RWPE1 (cell line): ENCODE measurements around the gene UBAP1L.

Experiments
- CTCF ChIA-PET: fragments of 350-600 bp; sonication (Branson Sonifier 250); formaldehyde crosslinking; extraction: SDS; loops from one replicate; lab custom pipeline; 2021; lab: Yijun Ruan, JAX
- POLR2A ChIA-PET: fragments of 400-600 bp; formaldehyde crosslinking; extraction: SDS; loops from one replicate; lab custom pipeline; 2020; ENCODE audit warnings: antibody characterized with exemption; ENCODE audit not compliant: low non-redundant PET; lab: Yijun Ruan, JAX
- DNase-seq: peaks from one replicate; pipeline ENCODE4 v3.0.0; 2012; ENCODE audit warnings: low spot score
- H3K27ac ChIP-seq: fragments of 450-650 bp; 2 replicates; pipeline ENCODE4 v1.5.1; 2017
- CTCF ChIP-seq: fragments of 450-650 bp; conservative IDR thresholded peaks from 2 replicates; pipeline ENCODE4 v1.5.1; 2017; ENCODE audit warnings: low read depth, mild to moderate bottlenecking

The UBAP1L gene

GRCh38 chr15:65071381-65071811 lies 43.6 kb downstream of the UBAP1L start:
- H3K27ac ChIP-seq, result no peak overlapping the region
- ChIA-PET CTCF (interaction anchor here (0.7 kb wide), 1 partner anchor 646 kb away, joined by 3 read pairs; no protein-coding TSS in a partner anchor), POLR2A (no interaction called here)
- no peak for DNase-seq
- TF ChIP-seq CTCF, result no peak

GRCh38 chr15:65069779-65070546 lies 45.0 kb downstream of the UBAP1L start:
- DNase-seq, result no peak
- no peak for TF ChIP-seq CTCF
- ChIA-PET POLR2A (interaction anchor here (0.6 kb wide), 2 partner anchors 9 to 124 kb away, joined by 3 read pairs; no protein-coding TSS in a partner anchor), CTCF (interaction anchor here (1.2 kb wide), 1 partner anchor 36 kb away, joined by 5 read pairs; no protein-coding TSS in a partner anchor)
- H3K27ac ChIP-seq, result no peak overlapping the region

- TF ChIP-seq CTCF, result no peak
- no peak overlapping the region for H3K27ac ChIP-seq
- DNase-seq, result no peak
- CTCF ChIA-PET, result interaction anchor here (1.2 kb wide), 1 partner anchor 35 kb away, joined by 5 read pairs; no protein-coding TSS in a partner anchor
- POLR2A ChIA-PET, result interaction anchor here (0.6 kb wide), 1 partner anchor 8 kb away, joined by 3 read pairs; no protein-coding TSS in a partner anchor
Measured at GRCh38 chr15:65069179-65069578, 45.8 kb downstream of the UBAP1L start.

- POLR2A ChIA-PET, result no interaction called here
- H3K27ac ChIP-seq, result no peak overlapping the region
- CTCF ChIA-PET, result interaction anchor here (1.0 kb wide), 1 partner anchor 17 kb away, joined by 3 read pairs; no protein-coding TSS in a partner anchor
- TF ChIP-seq CTCF, result no peak
- no peak for DNase-seq
Measured at GRCh38 chr15:65068403-65068788, 46.6 kb downstream of the UBAP1L start.

- ChIA-PET POLR2A (no interaction called here), CTCF (interaction anchor here (1.0 kb wide), 1 partner anchor 17 kb away, joined by 3 read pairs; no protein-coding TSS in a partner anchor)
- no peak for DNase-seq
- no peak within 1 kb of the TSS for H3K27ac ChIP-seq
- no peak for TF ChIP-seq CTCF
Measured at GRCh38 chr15:65067645-65068402, 47.2 kb downstream of the UBAP1L start, which contains the start of gene RASL12. Gene RASL12 (minus strand): TSS chr15:65067991. CDS start chr15:65067835, 156 bp downstream.

- CTCF ChIA-PET, result no interaction called here
Measured at GRCh38 chr15:65067317-65067644, 47.7 kb downstream of the UBAP1L start.

More at GRCh38 chr15:65067317-65067644, 47.7 kb downstream of the UBAP1L start:
- no peak overlapping the region for H3K27ac ChIP-seq
- DNase-seq, result no peak
- POLR2A ChIA-PET, result no interaction called here
- no peak for TF ChIP-seq CTCF
